ENCODE data around the gene DTX2.
"Not testable (repeated sequence)": the region's sequence is repeated elsewhere in the genome, so short reads cannot be mapped to it uniquely, and the experiment has no call there.

Gene DTX2

GRCh38 chr7:76513817-76514799 is 52.6 kb downstream of the DTX2 start:
- no peak for DNase-seq

DNA sequence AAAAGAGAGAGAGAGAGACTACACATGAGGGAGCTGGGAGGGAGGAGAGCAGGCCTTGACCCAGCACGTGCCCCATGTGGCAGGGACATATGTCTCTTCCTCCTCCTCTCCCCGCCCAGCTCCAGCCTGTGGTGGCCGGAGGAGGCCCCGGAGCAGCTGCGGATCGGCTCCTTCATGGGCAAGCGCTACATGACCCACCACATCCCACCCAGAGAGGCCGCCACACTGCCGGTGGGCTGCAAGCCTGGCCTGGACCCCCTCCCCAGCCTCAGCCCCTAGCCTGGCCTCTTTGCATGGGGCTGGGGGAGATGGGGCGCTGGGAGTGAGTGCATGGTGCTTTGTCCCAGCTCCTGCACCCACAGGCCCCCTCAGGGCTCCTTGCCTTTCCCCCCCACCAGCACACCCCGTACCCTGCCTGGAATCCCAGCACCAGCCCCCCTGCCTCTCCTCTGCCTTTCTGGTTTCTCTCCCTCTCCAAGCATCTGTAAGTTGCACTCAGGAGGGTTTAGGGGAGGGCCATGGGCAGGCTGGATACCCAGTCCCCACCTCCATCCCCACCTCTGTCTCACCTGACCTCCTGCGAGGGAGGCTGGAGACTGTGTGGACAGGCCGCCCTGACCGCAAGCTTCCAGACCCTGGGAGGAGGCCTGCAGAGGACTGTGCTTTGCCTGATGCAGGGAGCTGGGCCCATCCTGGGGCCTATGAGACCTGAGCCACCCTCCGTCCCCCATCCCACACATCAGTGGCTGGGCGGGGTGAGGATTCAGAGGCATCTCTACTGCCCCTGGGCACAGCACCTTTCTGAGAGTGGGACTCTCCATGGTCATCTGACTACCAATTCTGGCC is 53.6 kb downstream of the DTX2 start:
- no peak for DNase-seq

DNA sequence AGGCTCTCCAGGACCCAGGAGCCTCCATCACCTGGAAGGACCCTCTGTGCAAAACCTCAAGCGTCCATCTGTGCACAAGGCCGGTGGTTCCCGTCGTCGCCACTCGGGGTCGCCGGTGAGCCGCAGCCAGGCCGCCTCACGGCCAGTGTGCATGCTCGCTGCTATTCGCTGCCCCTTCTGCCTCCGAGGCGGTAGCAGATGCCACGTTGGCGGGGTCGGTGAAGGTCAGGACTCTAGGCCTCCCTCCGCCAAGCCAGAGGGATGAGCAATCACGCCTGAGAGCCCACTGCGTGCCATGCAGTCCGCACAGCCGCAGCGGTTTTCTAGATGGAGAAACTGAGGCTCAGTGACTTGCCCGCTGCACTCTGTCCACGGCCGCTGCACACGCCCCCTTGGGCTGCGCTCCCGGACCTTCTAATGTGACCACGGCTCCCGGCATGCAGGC is 54.5 kb downstream of the DTX2 start:
- DNase-seq, result no peak

GRCh38 chr7:76516932-76517331 is 55.4 kb downstream of the DTX2 start:
- DNase-seq, result not testable (repeated sequence)

DNA sequence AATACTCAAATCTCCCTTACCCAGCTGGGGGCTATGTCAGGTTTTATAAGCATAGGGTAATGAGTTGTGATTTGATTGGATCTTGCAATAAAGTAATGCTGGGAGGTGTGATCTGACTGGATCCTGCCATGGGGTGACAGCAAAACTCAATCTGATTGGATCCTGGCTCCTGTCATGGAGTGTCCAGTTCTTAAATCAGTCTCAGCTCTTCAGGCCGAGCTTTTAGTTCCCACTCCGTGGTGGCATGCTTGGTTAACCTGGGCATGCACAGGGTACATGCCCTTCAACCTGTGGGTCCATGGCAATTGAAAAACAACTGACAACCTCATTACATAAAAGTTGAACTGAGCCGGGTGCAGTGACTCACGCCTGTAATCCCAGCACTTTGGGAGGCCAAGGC is 64.7 kb downstream of the DTX2 start:
- DNase-seq, result not testable (repeated sequence)

DNA sequence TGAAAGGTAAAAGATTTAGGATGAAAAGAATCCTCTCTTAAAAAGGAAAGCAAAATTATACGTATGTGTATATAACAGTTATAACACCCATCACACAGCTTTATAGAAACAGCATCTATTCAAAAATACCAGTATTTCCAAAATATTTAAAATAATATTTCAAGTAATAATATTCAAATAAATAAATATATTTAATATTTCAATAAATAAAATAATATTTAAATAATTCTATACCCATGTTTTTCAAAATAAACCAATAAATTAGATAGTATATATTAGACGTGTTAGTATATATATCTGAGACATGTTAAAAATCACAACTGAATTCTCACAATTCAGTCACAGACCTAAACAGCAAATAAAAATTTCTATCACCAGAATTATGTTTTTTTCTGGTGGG is 70.1 kb downstream of the DTX2 start:
- DNase-seq, result not testable (repeated sequence)

- not testable (repeated sequence) for DNase-seq
These were observed 81.7 kb downstream of the DTX2 start, which contains the start of gene SPDYE16 for GRCh38 chr7:76543197-76543596. Gene SPDYE16, minus strand, starts transcription at chr7:76543297. Its CDS starts 1,838 bp downstream, at chr7:76541459.

DNA sequence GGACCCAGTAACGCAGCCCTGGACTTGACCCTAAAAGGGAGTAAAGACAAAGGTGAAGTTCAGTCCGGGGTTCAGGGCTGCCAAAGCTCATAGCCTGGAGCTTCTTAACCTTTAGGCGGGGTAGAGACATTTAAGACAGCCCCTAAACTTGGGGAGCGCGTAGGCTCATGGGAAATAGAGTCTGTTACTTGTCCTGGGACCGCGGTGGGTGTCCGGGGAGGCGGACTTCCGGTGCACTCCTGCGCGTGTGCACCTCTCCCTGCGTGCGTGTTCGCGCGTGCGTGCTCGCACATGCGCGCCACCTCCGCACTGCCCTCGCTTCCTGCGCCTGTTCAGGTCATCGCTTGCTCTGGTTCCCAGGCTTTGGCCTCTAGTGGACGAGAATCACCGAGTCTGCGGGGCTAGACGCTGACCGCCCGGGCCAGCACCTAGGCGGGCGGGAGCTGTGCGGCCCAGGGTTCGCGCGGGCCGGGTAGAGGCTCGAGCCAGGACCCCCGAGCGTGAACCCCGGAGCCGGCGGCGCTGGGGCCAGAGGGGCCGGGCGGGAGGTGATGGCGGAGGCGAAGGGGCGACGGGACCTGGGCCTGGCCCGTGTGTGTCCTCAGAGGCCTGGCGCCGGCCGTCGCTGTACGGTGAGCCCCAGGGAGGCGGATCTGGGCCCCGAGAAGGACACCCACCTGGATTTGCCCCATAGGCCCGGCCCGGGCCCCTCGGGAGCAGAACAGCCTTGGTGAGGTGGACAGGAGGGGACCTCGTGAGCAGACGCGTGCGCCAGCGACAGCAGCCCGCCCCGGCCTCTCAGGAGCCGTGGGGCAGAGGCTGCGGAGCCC is 87.7 kb downstream of the DTX2 start:
- peak; percentile 93 for DNase-seq

DNA sequence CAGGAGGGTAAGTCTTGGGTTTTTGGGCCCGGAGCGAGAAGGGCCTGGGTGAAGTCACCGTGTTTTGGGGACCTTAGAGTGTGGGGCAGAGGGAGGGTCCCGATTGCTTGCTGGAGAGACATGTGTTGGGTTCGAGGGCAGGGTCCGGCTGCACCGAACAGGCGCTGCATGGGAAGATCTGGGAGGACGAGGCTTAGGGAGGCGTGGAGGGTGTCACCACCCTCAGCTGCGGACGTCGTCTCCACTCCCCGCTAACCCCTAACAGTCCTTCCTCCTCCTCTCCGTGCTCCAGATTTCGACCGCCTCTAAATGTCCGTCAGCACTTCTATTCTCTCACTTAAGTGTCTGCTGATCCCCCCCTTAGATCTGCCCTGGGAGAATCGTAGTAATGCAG is 88.3 kb downstream of the DTX2 start:
- peak; percentile 62 for DNase-seq

DNA sequence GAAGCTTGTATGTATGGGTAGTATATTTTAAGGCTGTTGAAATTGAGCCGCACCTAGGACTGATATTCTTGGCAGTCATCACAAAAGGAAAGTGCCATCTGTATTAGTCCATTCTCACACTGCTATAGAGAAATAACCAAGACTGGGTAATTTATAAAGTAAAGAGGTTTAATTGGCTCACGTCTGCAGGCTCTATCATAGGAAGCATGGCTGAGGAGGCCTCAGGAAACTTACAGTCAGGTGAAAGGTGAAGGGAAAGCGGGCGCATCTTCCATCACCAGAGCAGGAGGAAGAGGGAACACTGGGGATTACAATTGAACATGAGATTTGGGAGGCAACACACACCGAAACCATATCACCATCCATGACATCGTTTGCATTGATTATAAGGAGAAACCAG is 90.5 kb downstream of the DTX2 start:
- not testable (repeated sequence) for DNase-seq

All from activated effector memory CD4-positive, alpha-beta T cell treated with anti-CD3 and anti-CD28 coated beads, Interleukin-2, amount 50 U/mL, for 16 hours (primary cell).